HG02870 (cell line): ENCODE data around the gene DNAJC18.
A peak's percentile ranks its signal among the peaks of the same experiment; 100 is the strongest.

Experiments
- ATAC-seq: cut with Tn5 transposase; IDR thresholded peaks from one replicate; pipeline ENCODE4 v1.9.1; 2021; ENCODE audit warnings: mild to moderate bottlenecking, moderate library complexity; ENCODE audit not compliant: unreplicated experiment

The DNAJC18 gene

DNA sequence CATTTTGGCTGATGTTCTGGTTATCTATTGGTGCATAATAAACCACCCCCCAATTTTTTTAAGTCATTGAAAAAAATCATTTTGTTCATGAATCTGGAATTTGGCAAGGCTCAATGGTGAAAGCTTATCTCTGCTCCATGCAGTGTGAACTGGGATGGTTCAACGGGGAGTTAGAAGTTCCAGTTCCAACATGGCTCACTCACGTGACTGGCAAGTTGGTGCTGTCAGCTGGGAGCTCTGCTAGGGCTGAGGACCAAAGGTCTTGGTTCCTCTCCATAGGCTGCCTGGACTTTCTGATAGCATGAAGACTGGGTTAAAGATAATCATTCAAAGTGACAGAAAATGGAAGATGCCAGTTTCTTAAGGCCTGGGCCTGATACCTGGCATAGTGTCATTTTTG is 32.4 kb downstream of the DNAJC18 start:
- no peak for ATAC-seq

DNA sequence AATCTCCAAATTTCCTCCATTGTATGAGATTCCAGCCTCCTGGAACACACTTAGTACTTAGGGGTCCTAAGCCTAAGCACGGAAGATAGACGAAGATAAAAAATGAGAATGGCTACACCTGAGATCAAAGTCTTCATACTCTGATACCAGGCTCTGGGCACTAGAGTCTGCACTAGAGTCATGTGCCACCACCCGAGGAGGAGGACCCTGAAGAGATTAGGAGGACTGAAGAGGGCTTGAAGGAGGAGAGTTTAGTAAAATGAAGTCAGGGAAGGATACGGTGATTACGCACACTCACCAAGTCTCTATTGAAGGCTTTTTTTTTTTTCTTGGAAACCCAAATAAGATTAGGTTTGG is 34.9 kb downstream of the DNAJC18 start:
- no peak for ATAC-seq

DNA sequence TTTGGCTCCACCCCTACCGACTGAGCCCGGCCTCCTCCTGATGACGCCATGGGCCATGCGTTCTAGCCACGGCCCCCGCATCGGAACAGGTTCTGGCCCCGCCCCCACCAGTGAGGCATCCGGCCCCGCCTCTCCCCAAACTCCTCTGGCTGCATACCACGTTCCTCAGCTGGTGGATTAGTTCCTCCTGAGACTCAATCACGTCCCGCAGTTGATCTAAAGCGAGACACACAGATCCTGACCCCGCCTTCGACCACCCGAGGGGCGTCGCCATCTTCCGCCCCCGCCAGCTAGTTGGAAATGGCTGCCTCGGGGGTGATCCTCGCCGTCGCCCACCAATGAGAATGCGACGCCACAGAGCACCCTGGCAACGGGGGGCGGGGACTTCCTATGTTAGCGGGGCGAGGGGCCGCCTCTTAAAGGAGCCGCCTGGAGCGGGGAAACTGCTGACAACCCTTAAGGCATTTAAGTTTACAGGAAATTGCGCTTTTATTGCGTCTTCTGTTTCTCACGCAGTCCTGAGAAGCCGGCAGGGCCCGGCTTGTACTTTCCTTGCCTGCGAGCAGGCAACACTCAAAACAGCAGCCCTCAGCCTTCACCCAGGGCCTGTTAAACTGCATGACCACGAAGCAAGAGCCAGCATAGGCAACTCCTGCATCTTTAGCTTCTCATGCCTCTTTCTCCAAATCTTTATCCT is 35.4 kb downstream of the DNAJC18 start, which contains the start of gene SPATA24:
SPATA24 (minus strand) TSS at position 303 of the 697 bp plus-strand sequence; CDS start at position 274, 29 bp downstream.
- ATAC-seq: peak; percentile 76

DNA sequence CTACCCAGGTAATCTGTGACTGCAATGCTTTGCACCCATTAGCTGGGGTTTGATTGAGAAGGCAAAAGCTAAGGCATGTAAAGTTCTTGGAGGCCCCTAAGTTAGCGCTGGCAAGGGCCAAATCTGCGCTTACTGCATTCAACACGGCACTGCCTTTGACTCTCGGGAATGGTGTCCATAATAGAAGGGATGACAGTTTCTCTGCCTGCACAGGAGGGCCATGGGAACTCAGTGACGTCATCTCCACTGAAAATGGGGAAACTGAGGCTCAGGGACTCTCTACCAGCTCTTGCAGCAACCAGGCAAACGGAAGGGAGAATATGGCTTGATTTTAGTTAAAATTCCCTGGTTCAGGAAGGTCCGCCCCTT is 35.9 kb downstream of the DNAJC18 start:
- ATAC-seq: no peak

DNA sequence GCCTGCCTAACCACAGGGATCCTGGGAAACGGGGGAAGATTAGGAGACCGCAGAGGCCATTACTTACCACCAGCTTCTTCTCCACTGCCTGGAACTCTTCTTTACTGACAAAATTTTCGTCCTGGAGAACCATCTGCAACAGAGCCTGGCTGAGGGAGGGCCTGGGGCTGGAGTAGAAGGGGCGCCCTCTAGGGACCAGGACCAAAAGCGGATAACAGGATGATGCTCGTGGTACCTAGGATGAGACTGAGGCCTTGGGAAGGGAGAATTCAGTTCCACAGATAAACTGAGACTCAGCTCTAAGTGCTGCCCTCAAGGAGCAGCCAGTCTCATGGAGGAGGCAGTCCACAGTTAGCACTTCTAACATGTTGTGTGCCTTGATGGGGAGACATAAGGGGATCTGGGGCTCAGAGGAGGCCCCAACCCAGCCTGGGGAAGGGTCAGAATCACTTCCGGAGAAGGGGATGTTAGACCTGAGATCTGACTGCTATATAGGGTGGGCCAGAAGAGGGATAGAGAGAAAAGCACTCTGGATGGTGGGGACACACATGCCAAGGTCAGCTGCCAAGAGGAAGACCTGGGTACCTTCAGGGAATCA is 36.7 kb downstream of the DNAJC18 start:
- ATAC-seq: no peak

DNA sequence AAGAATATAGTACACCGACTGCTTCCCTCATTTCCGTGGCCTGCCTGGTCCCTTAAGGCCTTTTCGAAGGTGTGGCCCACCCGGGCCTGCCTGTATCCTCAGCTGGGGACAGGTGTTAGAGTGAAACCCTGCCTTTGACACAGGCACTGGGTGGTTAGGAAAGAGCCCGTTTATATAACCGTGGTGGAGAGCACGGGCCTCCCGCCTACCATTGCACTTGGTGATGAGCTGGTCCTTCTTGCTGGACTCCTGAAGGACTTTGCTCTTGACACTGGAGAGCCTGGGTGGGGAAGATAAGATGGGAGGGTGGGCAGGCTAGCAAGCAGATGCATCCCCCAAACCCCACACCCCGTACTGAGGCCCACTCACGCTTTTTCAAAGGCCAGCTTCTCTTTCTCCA is 37.8 kb downstream of the DNAJC18 start:
- ATAC-seq: no peak

DNA sequence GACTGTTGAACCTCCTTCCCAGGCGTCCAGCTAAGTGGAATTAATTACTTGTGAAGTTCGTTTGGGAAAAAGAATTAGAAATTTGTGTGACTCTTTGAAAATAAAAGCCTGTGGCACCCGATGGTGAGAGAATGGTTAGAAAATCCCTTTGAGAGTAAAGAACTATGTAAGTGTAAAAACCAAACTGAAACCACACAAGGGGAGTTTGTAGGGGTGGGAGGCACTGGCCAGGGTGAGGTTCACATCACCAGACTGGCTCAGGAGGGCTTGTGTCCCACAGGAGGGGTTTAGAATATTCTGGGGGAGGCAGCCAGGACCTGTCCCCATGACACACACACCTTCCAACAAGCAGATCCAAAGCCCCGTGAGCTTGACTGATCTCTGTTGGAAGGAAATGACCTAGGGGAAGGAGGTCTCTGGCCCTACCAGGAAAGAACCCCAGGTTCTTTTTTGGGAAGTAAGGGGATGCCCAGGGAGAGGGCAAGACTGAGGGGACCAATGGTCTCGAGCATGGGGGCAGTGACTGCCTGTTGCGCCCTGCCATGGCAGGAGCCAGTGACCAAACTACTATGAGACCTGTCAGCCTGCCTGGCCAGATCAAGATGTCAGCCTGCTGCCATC is 39.7 kb downstream of the DNAJC18 start:
- ATAC-seq: peak; percentile 31

DNA sequence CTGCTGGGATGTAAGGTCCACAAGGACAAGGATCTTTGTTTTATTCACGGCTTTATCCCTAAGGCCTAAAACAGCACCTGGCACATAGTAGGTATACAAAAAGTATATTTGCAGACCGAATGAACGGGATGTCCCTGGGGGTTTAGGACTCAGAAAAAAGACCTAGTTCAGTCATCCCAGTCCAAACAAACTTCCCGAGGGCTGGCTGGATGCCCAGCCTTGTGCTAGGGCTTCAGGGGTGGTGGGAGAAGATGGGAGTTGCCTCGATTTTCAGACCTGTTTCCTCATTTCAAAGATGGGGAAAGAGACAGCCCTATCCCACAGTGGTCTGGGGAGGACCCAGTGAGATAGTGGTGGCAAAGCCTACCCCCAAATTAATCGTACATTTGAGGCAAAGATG is 41.4 kb downstream of the DNAJC18 start:
- ATAC-seq: no peak

DNA sequence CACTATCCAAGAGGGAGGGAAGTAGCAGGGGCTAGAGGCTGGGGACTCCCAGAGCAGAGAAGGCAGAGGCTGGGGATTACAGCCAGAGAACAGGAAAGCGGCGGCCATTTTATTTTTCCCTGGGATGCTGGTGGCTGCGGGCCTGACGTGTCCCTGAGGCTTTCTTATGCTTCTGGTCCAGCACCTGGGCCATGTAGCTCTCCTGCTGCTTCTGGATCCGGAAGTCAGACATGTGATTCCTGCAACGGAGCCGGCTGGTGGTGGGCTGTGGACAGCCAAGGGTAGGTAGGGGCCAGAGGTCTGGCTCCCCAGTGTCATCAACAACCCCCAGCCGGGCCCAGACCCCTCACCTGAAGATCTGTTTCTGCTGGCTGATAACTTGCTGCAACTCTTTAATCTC is 42.6 kb downstream of the DNAJC18 start:
- ATAC-seq: no peak

DNA sequence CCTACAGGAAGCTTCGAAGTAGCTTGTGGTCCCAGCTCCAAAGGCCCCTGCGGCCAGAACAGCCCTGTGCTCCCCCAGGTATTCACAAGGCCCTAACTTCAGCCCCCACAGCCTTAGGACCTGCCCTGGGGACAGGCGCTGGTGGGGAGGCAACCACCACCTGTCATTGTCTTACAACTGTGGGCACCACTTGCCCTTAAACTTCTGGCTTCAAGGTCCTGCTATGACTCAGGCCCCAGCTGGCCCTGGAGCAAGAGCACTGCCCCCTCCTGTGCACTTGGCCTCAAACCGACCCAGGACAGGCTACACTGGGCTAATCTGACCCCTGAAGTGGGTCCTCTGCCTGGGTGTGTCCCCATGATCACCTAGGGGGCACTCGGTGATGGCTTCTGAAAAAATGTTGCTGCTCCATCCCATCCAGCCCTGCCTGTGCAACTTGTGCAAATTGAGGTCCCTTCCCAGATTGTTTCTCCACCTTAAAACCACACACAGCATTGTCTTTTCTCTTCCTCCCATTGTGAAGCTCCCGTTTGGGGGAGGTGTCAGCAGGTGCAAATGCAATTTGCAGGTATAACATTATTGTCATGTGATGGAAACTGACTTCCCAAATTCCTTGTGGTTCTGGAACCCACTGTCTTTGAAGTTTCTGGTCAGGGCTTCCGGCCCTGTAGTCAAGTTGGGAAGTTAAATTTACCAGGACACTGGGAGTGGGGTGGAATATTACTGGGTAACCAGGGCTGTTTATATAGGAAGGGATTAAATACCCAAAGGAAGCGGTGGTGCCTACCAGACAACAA is 43.3 kb downstream of the DNAJC18 start:
- ATAC-seq: no peak

DNA sequence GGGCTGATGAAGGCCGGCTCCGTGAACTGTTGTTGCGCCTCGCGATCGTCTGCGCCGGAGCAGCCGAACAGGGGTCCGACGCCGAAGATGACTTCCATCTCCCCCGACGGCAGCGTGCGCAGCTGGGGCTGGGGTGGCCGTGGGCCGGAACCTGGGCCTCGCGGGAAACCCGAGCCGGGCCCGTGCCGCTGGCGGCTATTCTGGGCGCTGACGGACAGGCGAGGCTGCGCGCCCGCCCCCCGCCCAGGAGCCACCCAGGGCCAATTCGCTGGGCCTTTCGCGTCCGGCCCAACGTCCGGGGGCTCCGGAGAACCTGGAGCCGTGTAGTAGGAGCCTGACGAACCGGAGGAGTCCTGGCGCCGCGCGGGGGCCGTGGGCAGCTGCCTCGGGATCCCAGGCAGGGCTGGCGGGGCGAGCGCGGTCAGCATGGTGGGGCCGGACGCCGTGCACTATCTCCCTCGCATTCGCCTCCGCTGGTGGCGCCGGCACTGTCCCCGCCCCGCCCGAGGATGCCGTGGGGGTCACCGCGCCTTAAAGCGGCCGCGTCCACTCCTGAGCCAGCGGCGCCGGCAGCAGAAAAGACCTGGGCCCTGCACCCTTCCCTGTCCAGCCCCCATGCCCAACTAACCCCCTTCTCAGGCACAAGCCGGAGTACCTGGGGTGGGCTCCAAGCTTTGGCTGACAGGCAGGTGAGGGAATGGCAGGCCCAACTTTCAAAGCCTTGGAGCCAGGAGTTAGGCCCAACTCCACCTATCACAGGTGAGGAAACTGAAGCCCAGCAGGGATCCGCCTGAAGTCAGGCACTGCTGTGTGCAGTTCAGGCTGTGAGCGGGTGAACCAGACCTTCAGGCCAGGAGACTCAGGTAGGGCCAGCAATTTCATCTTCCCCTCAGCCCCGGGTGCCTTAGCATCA is 44.4 kb downstream of the DNAJC18 start, which contains the start of gene PROB1:
PROB1 (minus strand) TSS at position 451 of the 913 bp plus-strand sequence; CDS start at position 428, 23 bp downstream.
- ATAC-seq: no peak

DNA sequence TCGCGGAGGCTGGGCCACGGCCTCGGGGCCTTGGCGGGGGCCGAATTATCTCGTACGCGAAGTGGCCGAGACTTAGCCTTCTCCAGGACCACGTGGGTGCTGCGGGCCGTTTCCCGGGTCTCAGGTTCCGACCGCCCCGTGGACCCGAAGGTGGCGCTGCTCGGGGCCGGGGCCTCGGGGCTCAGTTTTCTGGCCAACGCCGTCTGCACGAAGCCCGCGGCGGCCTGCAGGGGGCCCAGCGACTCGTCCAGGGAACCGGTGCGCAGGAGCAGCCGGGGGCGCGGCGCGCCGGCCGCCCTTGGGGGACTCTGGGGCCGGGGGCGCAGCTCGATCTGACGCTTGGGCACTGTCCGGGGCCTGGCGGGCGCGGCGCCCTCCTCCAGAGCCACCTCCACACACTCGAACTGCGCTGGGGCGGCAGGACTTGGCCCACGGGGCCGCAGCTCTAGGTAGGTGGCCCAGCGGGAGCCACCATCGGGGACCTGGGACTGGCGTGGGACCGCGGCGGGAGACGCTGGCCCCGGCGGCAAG is 45.1 kb downstream of the DNAJC18 start:
- no peak for ATAC-seq

DNA sequence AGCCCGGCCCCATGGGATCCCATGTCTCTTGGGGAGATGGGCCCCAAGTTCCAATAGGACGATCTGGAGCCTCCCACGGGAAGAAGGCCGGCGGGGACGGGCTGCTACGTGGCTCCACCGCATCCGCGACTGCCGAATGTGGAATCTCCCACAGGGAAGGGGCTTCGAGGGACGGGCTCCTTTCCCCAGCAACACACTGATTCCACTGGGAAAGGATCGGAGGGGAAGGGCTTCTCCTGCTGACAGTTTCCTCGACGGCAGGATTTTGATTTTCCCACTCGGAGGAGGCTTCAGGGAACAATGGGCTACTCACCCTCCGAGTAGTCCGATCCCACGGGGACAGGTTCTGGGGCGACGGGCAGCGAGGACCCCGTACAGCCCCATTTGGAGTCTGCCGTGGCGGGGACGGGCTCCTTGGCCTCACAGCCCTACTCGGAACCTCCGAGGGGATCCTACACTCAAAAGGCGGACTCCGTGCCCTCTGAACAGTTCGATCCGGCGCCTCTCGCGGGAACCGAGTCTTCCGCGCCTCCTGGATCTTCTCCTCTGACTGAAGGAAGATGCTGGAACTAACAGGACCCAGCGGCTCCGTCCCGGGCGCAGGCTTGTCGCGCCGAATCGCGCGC is 45.7 kb downstream of the DNAJC18 start:
- ATAC-seq: no peak

DNA sequence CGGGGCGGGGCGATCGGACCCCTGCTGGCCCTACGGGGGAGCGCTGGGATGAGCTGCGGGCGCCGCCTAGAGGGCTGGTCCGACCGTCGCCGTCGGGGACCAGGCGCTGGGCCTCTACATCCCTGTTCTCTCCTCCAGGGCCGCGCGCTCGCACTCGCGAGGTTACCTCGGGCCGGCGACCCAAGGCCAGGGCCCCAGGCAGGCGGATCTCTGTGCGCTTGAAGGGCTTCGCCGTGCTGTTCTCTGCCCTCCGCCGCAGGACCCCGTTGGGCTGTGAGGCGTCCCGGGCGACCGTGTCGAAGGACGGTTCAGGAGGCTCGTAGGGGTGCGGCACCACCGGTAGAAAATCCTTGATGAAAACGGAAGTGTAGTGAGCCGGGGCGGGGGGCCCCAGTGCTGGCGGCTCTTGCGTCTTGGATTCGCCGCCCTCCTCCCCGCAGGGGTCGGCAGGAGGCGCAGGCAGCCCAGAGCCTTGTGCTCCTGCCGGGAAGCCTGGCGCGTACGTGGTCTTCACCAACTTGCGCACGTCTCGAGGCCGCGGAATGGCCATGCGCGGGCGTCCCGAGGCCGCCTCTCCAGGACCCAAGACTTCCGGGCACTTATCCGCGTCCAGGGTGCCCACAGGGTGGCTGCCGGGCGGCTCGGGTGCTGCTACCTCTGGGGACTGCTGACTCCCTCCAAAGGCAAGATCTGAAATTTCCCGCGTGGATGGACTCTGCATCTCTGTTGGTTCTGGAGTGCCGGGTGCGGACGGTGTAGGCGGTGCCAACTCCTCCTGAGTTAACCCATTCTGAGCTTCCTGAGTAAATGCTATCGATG is 46.4 kb downstream of the DNAJC18 start:
- peak; percentile 43 for ATAC-seq

DNA sequence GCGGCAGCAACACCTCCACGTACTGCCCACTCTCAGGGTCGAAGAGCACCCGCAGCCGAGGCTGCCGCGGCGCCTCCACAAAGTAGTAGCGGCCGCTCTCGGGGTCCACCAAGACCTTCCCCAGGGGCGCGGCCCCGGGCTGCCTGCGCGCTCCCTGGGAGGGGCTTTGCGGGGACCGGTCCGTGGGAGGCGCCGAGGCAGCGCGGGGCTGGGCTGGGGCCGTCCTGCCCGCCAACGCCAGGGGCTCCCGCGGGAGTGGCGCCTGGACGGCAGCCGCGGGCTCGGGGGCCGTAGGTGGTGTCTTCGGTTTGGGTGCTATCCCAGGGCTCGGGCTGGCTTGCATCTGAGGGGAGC is 47.0 kb downstream of the DNAJC18 start:
- no peak for ATAC-seq

DNA sequence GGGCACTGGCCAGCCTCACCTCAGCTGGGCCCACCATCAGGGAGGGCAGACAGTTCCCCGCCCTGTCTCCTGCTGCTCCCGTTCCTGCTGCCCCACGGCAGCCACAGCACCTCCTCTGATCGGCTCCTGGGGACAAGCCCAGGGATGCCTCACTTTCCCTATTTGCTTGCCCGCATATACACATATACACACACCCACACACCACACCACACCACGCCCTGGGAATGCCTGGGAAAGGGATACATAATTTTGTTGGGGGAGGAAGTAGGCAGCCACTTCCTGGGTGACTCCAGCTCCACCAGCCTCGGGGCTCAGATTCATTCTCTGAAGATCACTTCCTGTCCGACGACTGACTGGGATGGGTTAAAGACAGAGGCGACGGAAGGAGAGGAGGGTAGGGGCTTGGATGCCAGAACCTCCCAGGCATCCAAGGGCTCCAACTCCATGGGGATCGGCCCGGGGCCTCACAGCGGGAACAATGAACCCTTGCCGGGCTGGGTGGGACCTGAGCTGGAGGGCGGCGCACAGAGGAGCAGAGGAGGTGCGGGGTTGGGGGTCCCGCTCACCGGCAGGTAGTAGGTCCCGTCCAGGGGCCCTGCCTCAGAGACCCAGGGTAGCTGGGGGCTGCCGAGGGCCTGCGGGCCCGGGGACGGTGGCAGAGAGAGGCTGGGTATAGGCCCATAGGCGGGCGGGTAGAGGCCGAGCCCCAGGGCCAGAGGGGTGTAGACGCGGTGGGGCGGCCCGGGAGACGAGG is 47.6 kb downstream of the DNAJC18 start:
- ATAC-seq: no peak

DNA sequence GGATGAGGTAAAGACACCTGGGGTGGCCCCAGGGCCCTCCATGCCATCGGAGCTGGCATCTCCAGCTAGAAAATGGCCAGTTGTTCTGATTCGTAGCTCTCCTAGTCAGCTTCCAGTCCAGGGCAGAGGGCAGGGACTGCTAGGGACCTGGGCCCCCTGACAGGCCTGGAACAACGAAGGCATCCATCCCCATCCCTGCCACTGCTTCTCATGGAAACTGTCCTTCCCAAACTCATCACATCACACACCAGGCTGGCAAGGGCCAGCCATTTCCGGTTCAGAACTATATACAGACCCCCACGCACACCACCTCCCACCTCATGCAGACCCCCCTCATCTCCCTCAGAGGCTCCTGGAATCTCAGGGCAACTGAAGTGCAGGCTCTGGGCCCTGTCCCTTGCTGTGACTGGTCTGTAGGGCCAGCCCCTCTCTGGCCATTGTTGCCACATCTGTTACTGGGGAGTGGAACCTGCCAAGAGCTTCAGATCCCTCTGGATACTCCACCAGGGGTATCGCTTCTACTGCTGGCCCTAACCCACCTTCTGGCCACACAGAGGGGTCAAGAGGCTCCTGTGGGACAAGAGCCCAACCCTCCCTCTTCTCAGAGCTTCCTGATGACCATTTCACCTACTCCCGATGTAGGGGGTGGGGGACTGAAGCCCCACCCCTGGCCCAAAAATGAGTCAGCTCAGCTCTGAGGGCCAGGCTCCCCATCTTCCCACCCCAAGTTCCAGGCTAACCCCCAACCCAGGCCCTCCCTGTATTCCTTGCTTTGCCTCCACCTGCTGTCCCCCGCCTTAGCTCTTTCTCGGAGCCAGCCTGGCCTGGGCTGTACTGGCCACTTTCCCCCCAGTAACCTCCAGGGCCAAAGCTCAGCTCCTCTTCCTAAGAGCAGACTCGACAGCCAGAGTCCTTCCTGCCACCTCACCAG is 48.4 kb downstream of the DNAJC18 start:
- no peak for ATAC-seq
